ENCODE results near the gene APBB2. TPM values are rescaled to one million over a fixed set of nuclear protein-coding genes. Genes with fewer than 3 reads are reported as not detected.

Gene APBB2
- total and polyA plus RNA-seq, 2 experiments from 2014 or later: 35.8 to 74.8 TPM

- TF ChIP-seq REST (IDR thresholded peaks at IDR 0.05; ENCODE audit: unreplicated experiment) (no peak), ZNF331 (CRISPR knock-in tag; IDR thresholded peaks at IDR 0.05; ENCODE audit: low read depth) (no peak), ETS1 (IDR thresholded peaks at IDR 0.05) (no peak), CREB1 (CRISPR knock-in tag; IDR thresholded peaks at IDR 0.05; ENCODE audit: low read depth) (no peak), JUNB (IDR thresholded peaks at IDR 0.05; ENCODE audit: unreplicated experiment) (no peak), STAT1 (IDR thresholded peaks at IDR 0.05; ENCODE audit: unreplicated experiment) (no peak), EZH2 (IDR thresholded peaks at IDR 0.05; ENCODE audit: low read depth, unreplicated experiment) (no peak)
Measured at GRCh38 chr4:40948014-40948413, 266.3 kb downstream of the APBB2 start (continued).

GRCh38 chr4:40946652-40947051 is 267.7 kb downstream of the APBB2 start:
- no peak for TF ChIP-seq ZNF114 (CRISPR knock-in tag; IDR thresholded peaks at IDR 0.05)
- Histone ChIP-seq H2AFZ (no peak overlapping the region), H3K4me1 (ENCODE audit: insufficient read depth) (peaks cover 10% of the 10 kb centered on the region; the same call in 1 of the 2 replicates), H3K4me2 (no peak overlapping the region), H3K4me3 (no peak overlapping the region), H3K79me2 (replicated peaks; ENCODE audit: insufficient read depth) (no peaks in the 10 kb centered on the region), H3K36me3 (ENCODE audit: insufficient read depth) (no peaks in the 10 kb centered on the region; the same call in 1 of the 2 replicates), H4K20me1 (replicated peaks; ENCODE audit: insufficient read depth) (no peaks in the 10 kb centered on the region; the same call in 1 of the 2 replicates), H3K9me2 (ENCODE audit: insufficient read depth) (no peaks in the 10 kb centered on the region), H3K27me3 (ENCODE audit: insufficient read depth) (no peaks in the 10 kb centered on the region), H3K27ac (ENCODE audit: low read depth) (no peak overlapping the region), H3F3A (replicated peaks; ENCODE audit: low read depth) (no peaks in the 10 kb centered on the region)
- Mint-ChIP-seq H3K4me3 (no peak overlapping the region), H3K9me3 (no peaks in the 10 kb centered on the region), H3K4me1 (peaks cover 15% of the 10 kb centered on the region), H3K36me3 (ENCODE audit: low read depth) (peaks cover 3% of the 10 kb centered on the region; the same call in 1 of the 3 replicates), H3K27me3 (ENCODE audit: insufficient read depth, low read depth, poor library complexity) (peaks cover 2% of the 10 kb centered on the region), H3K27ac (no peak overlapping the region)
- DNase-seq (ENCODE audit: low spot score) (no peak), ATAC-seq (no peak)

GRCh38 chr4:40940756-40941155 is 273.6 kb downstream of the APBB2 start:
- no peak for TF ChIP-seq EZH2phosphoT487 (IDR thresholded peaks at IDR 0.05; ENCODE audit: unreplicated experiment)
- Mint-ChIP-seq H3K4me1 (peaks cover 16% of the 10 kb centered on the region), H3K27ac (no peak overlapping the region), H3K27me3 (ENCODE audit: insufficient read depth, low read depth, poor library complexity) (peaks cover 2% of the 10 kb centered on the region), H3K4me3 (no peak overlapping the region), H3K36me3 (ENCODE audit: low read depth) (peaks cover 3% of the 10 kb centered on the region; the same call in 1 of the 3 replicates), H3K9me3 (no peaks in the 10 kb centered on the region)
- no peaks in the 10 kb centered on the region for H3K79me2 ChIP-seq (replicated peaks; ENCODE audit: insufficient read depth)
- no peak for DNase-seq (ENCODE audit: low spot score)
- H3K9me2 ChIP-seq (ENCODE audit: insufficient read depth): no peaks in the 10 kb centered on the region
- H3K4me1 ChIP-seq (ENCODE audit: insufficient read depth): peaks cover 5% of the 10 kb centered on the region; the same call in 1 of the 2 replicates
- ATAC-seq: no peak
- H3K4me3 ChIP-seq: no peak overlapping the region
- H3K27me3 ChIP-seq (ENCODE audit: insufficient read depth): no peaks in the 10 kb centered on the region
- no peak overlapping the region for H3K27ac ChIP-seq (ENCODE audit: low read depth)
- no peaks in the 10 kb centered on the region for H3F3A ChIP-seq (replicated peaks; ENCODE audit: low read depth)
- no peaks in the 10 kb centered on the region; the same call in 1 of the 2 replicates for H4K20me1 ChIP-seq (replicated peaks; ENCODE audit: insufficient read depth)
- no peaks in the 10 kb centered on the region; the same call in 1 of the 2 replicates for H3K36me3 ChIP-seq (ENCODE audit: insufficient read depth)
- no peak overlapping the region for H2AFZ ChIP-seq
- H3K4me2 ChIP-seq: no peak overlapping the region
